Panc1 (cell line): ENCODE data around the gene KCNJ14. TPM values are rescaled to one million over a fixed set of nuclear protein-coding genes. Genes with fewer than 3 reads are reported as not detected.
A peak's percentile ranks its signal among the peaks of the same experiment; 100 is the strongest.
"Not testable (repeated sequence)": the region's sequence is repeated elsewhere in the genome, so short reads cannot be mapped to it uniquely, and the experiment has no call there.

ENCODE experiments used
- ATAC-seq: fragments of 200-7000 bp; cut with Tn5 transposase; 2 replicates; pipeline ENCODE4 v1.9.1; 2020; ENCODE audit warnings: mild to moderate bottlenecking, moderate library complexity
- BruUV-seq: library from RNA; stranded (reverse); fragments of 400-500 nt; replicated peaks from 2 replicates; lab custom pipeline; 2021; lab: Mats Ljungman, UMichigan
- CTCF ChIA-PET: fragments of 300-600 bp; sonication (Branson Sonifier 250); formaldehyde crosslinking; loops from one replicate; lab custom pipeline; 2022; ENCODE audit warnings: antibody characterized with exemption; lab: Charles Lee
- POLR2A ChIA-PET: fragments of 300-600 bp; sonication (Branson Sonifier 250); formaldehyde crosslinking; loops from one replicate; lab custom pipeline; 2022; ENCODE audit warnings: antibody characterized with exemption; lab: Charles Lee
- DNase-seq: peaks from one replicate; pipeline ENCODE4 v3.0.0-alpha.2; 2010; ENCODE audit warnings: low read depth, low spot score
- H3K27ac ChIP-seq: 2 replicates; pipeline ENCODE4 v1.5.1; 2011; ENCODE audit warnings: mild to moderate bottlenecking, low read length, inconsistent platforms
- H3K27me3 ChIP-seq: fragments of 200-500 bp; sonication (Bioruptor generic); 2 replicates; pipeline ENCODE4 v1.6.0; 2014; ENCODE audit warnings: low read length, inconsistent platforms; ENCODE audit not compliant: control insufficient read depth, insufficient read depth
- H3K36me3 ChIP-seq: fragments of 200-500 bp; sonication (Bioruptor generic); 2 replicates; pipeline ENCODE4 v1.5.1; 2014; ENCODE audit warnings: inconsistent platforms, mild to moderate bottlenecking, low read length, moderate library complexity; ENCODE audit not compliant: control insufficient read depth, insufficient read depth
- H3K4me1 ChIP-seq: 2 replicates; pipeline ENCODE4 v1.5.1; 2011; ENCODE audit warnings: inconsistent platforms, mild to moderate bottlenecking, low read length, moderate library complexity; ENCODE audit not compliant: control insufficient read depth, insufficient read depth
- H3K4me3 ChIP-seq, 2 experiments: 2 replicates each; pipeline ENCODE4 v1.5.1; 2011 to 2012; ENCODE audit warnings: low read depth in 2 of 2, low read length in 2 of 2, mild to moderate bottlenecking in 2 of 2, inconsistent platforms in 1 of 2, moderate library complexity in 1 of 2
- H3K9me3 ChIP-seq: fragments of 200-500 bp; sonication (Bioruptor generic); 2 replicates; pipeline ENCODE4 v1.5.1; 2014; ENCODE audit warnings: low read depth, mild to moderate bottlenecking, inconsistent platforms, low read length, moderate library complexity; ENCODE audit not compliant: control insufficient read depth, insufficient read depth
- CTCF ChIP-seq: fragments of 450-650 bp; IDR thresholded peaks from 2 replicates; pipeline ENCODE4 v1.5.1; 2017; ENCODE audit warnings: mild to moderate bottlenecking
- POLR2AphosphoS5 ChIP-seq: IDR thresholded peaks from 2 replicates; pipeline ENCODE4 v1.6.1; 2012; ENCODE audit warnings: mild to moderate bottlenecking, low read depth, low read length, moderate library complexity
- TCF7L2 ChIP-seq: IDR thresholded peaks from 2 replicates; pipeline ENCODE4 v1.6.1; 2011; ENCODE audit warnings: mild to moderate bottlenecking, low read depth, low read length, inconsistent platforms
- in situ Hi-C: cut with HindIII; loops from 2 replicates; pipeline ENCODE4 v1.10.0; 2016; ENCODE audit warnings: low sequenced_read_pairs, low pct_unique_long_range_greater_than_20kb
- intact Hi-C: fragments of 100-400 bp; cut with micrococcal nuclease; formaldehyde crosslinking; loops from one replicate; pipeline ENCODE4 v1.10.0; 2022; ENCODE audit not compliant: unreplicated experiment
- total RNA-seq: library from RNA; stranded (reverse); gene quantifications from one replicate; pipeline ENCODE4 v1.2.1, GENCODE V29; 2021; ENCODE audit not compliant: unreplicated experiment

Gene KCNJ14
- total RNA-seq, 1 experiment from 2014 or later = 2.9 TPM

- in situ Hi-C loops = no loop called here
- DNase-seq = peak; percentile 81
- CTCF ChIA-PET = interaction anchor here (1.7 kb wide), 1 partner anchor 96 kb away, joined by 11 read pairs; no protein-coding TSS in a partner anchor
- no peaks in the 10 kb centered on the region for H3K27me3 ChIP-seq
- no TSS peak for BruUV-seq
- peak overlapping the region; percentile 82 for H3K27ac ChIP-seq
- no peaks in the 10 kb centered on the region for H3K36me3 ChIP-seq
- ATAC-seq = peak; percentile 76
- TF ChIP-seq POLR2AphosphoS5 = peak; percentile 67; the same call in 1 of the 2 replicates
- no peak for TF ChIP-seq TCF7L2
- H3K4me1 ChIP-seq = peaks cover 28% of the 10 kb centered on the region
- peak overlapping the region in 1 of 2 experiments; percentile 19; a peak in 1 of 4 replicates for H3K4me3 ChIP-seq
- POLR2A ChIA-PET = interaction anchor here (0.6 kb wide), 1 partner anchor 88 kb away, joined by 6 read pairs; no protein-coding TSS in a partner anchor
- no peaks in the 10 kb centered on the region for H3K9me3 ChIP-seq
- intact Hi-C loops = no loop called here
Measured at GRCh38 chr19:48487948-48488347, 32.6 kb downstream of the KCNJ14 start.

DNA sequence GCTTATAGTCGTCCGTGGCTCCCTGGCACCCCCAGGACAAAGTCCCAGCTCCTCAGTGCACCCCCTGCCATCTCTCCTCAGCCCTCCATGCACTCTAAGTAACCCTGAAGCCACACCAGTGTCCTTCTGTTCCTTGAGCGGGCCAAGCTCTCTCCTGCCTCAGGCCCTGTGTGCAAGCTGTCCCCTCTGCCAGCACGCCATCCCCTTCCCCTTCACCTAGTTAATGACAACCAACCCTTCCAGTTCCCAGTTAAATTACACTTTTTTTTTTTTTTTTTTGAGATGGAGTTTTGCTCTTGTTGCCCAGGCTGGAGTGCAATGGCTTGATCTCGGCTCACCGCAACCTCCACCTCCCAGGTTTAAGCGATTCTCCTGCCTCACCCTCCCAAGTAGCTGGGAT is 33.1 kb downstream of the KCNJ14 start:
- DNase-seq, H3K36me3 ChIP-seq, POLR2A ChIA-PET, in situ Hi-C loops, intact Hi-C loops, ATAC-seq, H3K9me3 ChIP-seq, H3K4me3 ChIP-seq, BruUV-seq, H3K27me3 ChIP-seq: not testable (repeated sequence)
- CTCF ChIA-PET = interaction anchor here (1.7 kb wide), 1 partner anchor 96 kb away, joined by 11 read pairs; no protein-coding TSS in a partner anchor
- peak overlapping the region; percentile 82 for H3K27ac ChIP-seq
- peaks cover 28% of the 10 kb centered on the region for H3K4me1 ChIP-seq

- ChIA-PET POLR2A (no interaction called here), CTCF (interaction anchor here (0.5 to 2.2 kb wide), 3 partner anchors 87 to 99 kb away, joined by 3 to 10 read pairs (median 8); no protein-coding TSS in a partner anchor)
- DNase-seq (no peak), ATAC-seq (peak; percentile 56)
- TF ChIP-seq CTCF (peak; percentile 94), TCF7L2 (no peak)
- Histone ChIP-seq H3K27ac (peak overlapping the region; percentile 34; the same call in 1 of the 2 replicates), H3K4me3 (0 out of 4 replicates have a peak overlapping the region, but pooled peaks of 1 of the 2 experiments have one; percentile 9), H3K9me3 (no peaks in the 10 kb centered on the region), H3K4me1 (peaks cover 34% of the 10 kb centered on the region), H3K27me3 (no peaks in the 10 kb centered on the region), H3K36me3 (no peaks in the 10 kb centered on the region)
- intact Hi-C loops (no loop called here), in situ Hi-C loops (no loop called here)
- no TSS peak for BruUV-seq
Measured at GRCh38 chr19:48489608-48490216, 34.3 kb downstream of the KCNJ14 start.
